Stimulated activated CD8-positive, alpha-beta memory T cell treated with anti-CD3 and anti-CD28 coated beads, Interleukin-12 subunit alpha, Interleukin-12 subunit beta, amount 100 ng/mL, for 4 hours (primary cell): ENCODE data around the gene DNAH8.
"Not testable (repeated sequence)": the region's sequence is repeated elsewhere in the genome, so short reads cannot be mapped to it uniquely, and the experiment has no call there.

Source experiments
- DNase-seq: peaks from one replicate; pipeline ENCODE4 v3.0.0-alpha.2; 2020; ENCODE audit warnings: low read depth

The DNAH8 gene

GRCh38 chr6:38715016-38715689, at the start of gene DNAH8:
DNAH8 (plus strand) TSS chr6:38715311; CDS start chr6:38722810, 7,499 bp downstream.
- no peak for DNase-seq

- DNase-seq, result no peak
These were observed 43.1 kb upstream of the DNAH8 start for GRCh38 chr6:38671885-38672467.

- no peak for DNase-seq
These were observed 41.5 kb upstream of the DNAH8 start for GRCh38 chr6:38673397-38674165.

- DNase-seq, result no peak
These were observed 38.7 kb upstream of the DNAH8 start for GRCh38 chr6:38676236-38676973.

- DNase-seq, result no peak
These were observed 38.1 kb upstream of the DNAH8 start for GRCh38 chr6:38676974-38677544.

- no peak for DNase-seq
These were observed 36.8 kb upstream of the DNAH8 start for GRCh38 chr6:38678178-38678760.

- DNase-seq, result no peak
These were observed 35.4 kb upstream of the DNAH8 start for GRCh38 chr6:38679668-38680067.

- DNase-seq, result no peak
These were observed 33.3 kb upstream of the DNAH8 start for GRCh38 chr6:38681850-38682249.

- DNase-seq, result no peak
These were observed 30.9 kb upstream of the DNAH8 start for GRCh38 chr6:38684237-38684636.

- no peak for DNase-seq
These were observed 30.2 kb upstream of the DNAH8 start for GRCh38 chr6:38684904-38685303.

GRCh38 chr6:38686270-38687042, 28.7 kb upstream of the DNAH8 start:
- DNase-seq, result no peak

- no peak for DNase-seq
These were observed 28.1 kb upstream of the DNAH8 start for GRCh38 chr6:38687043-38687353.

GRCh38 chr6:38687549-38687948, 27.6 kb upstream of the DNAH8 start:
- DNase-seq, result no peak

GRCh38 chr6:38688579-38689087, 26.5 kb upstream of the DNAH8 start:
- DNase-seq, result no peak

GRCh38 chr6:38695227-38695900, 19.7 kb upstream of the DNAH8 start:
- DNase-seq, result no peak

- no peak for DNase-seq
These were observed 19.2 kb upstream of the DNAH8 start for GRCh38 chr6:38695933-38696332.

- no peak for DNase-seq
These were observed 18.8 kb upstream of the DNAH8 start for GRCh38 chr6:38696345-38696744.

- no peak for DNase-seq
These were observed 17.3 kb upstream of the DNAH8 start for GRCh38 chr6:38697846-38698245.

GRCh38 chr6:38699702-38700101, 15.4 kb upstream of the DNAH8 start:
- DNase-seq, result not testable (repeated sequence)

- no peak for DNase-seq
These were observed 13.6 kb upstream of the DNAH8 start for GRCh38 chr6:38701551-38701950.
